HG03108 (cell line): ENCODE results near the gene ELSPBP1.
"Not testable (repeated sequence)": the region's sequence is repeated elsewhere in the genome, so short reads cannot be mapped to it uniquely, and the experiment has no call there.

Experiments
- ATAC-seq: cut with Tn5 transposase; IDR thresholded peaks from one replicate; pipeline ENCODE4 v1.9.1; 2021; ENCODE audit warnings: moderate library complexity; ENCODE audit not compliant: unreplicated experiment

Gene ELSPBP1

GRCh38 chr19:48041877-48042580 is 47.6 kb downstream of the ELSPBP1 start:
- ATAC-seq: no peak

GRCh38 chr19:48043675-48044258 is 49.3 kb downstream of the ELSPBP1 start, which contains the start of gene CABP5:
CABP5 (minus strand) TSS chr19:48044079; CDS start chr19:48043922, 157 bp downstream.
- ATAC-seq: no peak

GRCh38 chr19:48044561-48044960 is 50.1 kb downstream of the ELSPBP1 start:
- no peak for ATAC-seq

GRCh38 chr19:48051335-48052033 is 57.1 kb downstream of the ELSPBP1 start:
- no peak for ATAC-seq

- no peak for ATAC-seq
Observed at GRCh38 chr19:48053076-48053475, 58.6 kb downstream of the ELSPBP1 start.

GRCh38 chr19:48053856-48054255 is 59.4 kb downstream of the ELSPBP1 start:
- ATAC-seq: no peak

- ATAC-seq: no peak
Observed at GRCh38 chr19:48059331-48059730, 64.9 kb downstream of the ELSPBP1 start.

- ATAC-seq: no peak
Observed at GRCh38 chr19:48060381-48060780, 65.9 kb downstream of the ELSPBP1 start.

GRCh38 chr19:48061401-48062344 is 67.2 kb downstream of the ELSPBP1 start:
- no peak for ATAC-seq

- no peak for ATAC-seq
Observed at GRCh38 chr19:48064509-48064908, 70.1 kb downstream of the ELSPBP1 start.

- ATAC-seq: no peak
Observed at GRCh38 chr19:48069435-48069834, 75.0 kb downstream of the ELSPBP1 start.

- not testable (repeated sequence) for ATAC-seq
Observed at GRCh38 chr19:48070177-48070769, 75.8 kb downstream of the ELSPBP1 start.
